NCI-H1694 treated with DMSO at 0.1 percent for 48 hours (cell line): ENCODE data around the gene OTOG.

ENCODE experiments used
- DNase-seq: peaks from one replicate; lab custom pipeline; 2025; lab: John Stamatoyannopoulos, UW

Gene OTOG

GRCh38 chr11:17541330-17541885 lies 5.7 kb upstream of the OTOG start:
- no peak for DNase-seq

- DNase-seq: no peak
Measured at GRCh38 chr11:17542249-17542648, 4.8 kb upstream of the OTOG start.

- DNase-seq: no peak
Measured at GRCh38 chr11:17543041-17543440, 4.0 kb upstream of the OTOG start.

GRCh38 chr11:17543574-17544180 lies 3.4 kb upstream of the OTOG start:
- no peak for DNase-seq

- DNase-seq: no peak
Measured at GRCh38 chr11:17544181-17544622, 2.9 kb upstream of the OTOG start, which contains the start of gene USH1C. Gene USH1C, minus strand, starts transcription at chr11:17544416. Its CDS starts 109 bp downstream, at chr11:17544307.

GRCh38 chr11:17546240-17546639 lies 819 bp upstream of the OTOG start:
- no peak for DNase-seq

- DNase-seq: no peak
Measured at GRCh38 chr11:17547932-17548331, 873 bp downstream of the OTOG start.

- DNase-seq: no peak
Measured at GRCh38 chr11:17548444-17548843, 1.4 kb downstream of the OTOG start.

GRCh38 chr11:17550450-17551346 lies 3.6 kb downstream of the OTOG start:
- no peak for DNase-seq

GRCh38 chr11:17551347-17552040 lies 4.4 kb downstream of the OTOG start:
- no peak for DNase-seq

GRCh38 chr11:17552041-17552355 lies 4.9 kb downstream of the OTOG start:
- DNase-seq: no peak

GRCh38 chr11:17552392-17553248 lies 5.6 kb downstream of the OTOG start:
- DNase-seq: no peak

- DNase-seq: no peak
Measured at GRCh38 chr11:17553249-17553546, 6.1 kb downstream of the OTOG start.

- no peak for DNase-seq
Measured at GRCh38 chr11:17554487-17554886, 7.4 kb downstream of the OTOG start.

- DNase-seq: no peak
Measured at GRCh38 chr11:17556999-17557398, 9.9 kb downstream of the OTOG start.

- no peak for DNase-seq
Measured at GRCh38 chr11:17558025-17558780, 11.1 kb downstream of the OTOG start.

- no peak for DNase-seq
Measured at GRCh38 chr11:17558916-17559315, 11.9 kb downstream of the OTOG start.

- no peak for DNase-seq
Measured at GRCh38 chr11:17559341-17560087, 12.5 kb downstream of the OTOG start.

GRCh38 chr11:17560281-17561110 lies 13.4 kb downstream of the OTOG start:
- no peak for DNase-seq

- no peak for DNase-seq
Measured at GRCh38 chr11:17561111-17561415, 14.0 kb downstream of the OTOG start.
